ENCODE results near the gene CPA4. TPM values are rescaled to one million over a fixed set of nuclear protein-coding genes. Genes with fewer than 3 reads are reported as not detected.
A peak's percentile ranks its signal among the peaks of the same experiment; 100 is the strongest.

Gene CPA4
- total and polyA plus RNA-seq, 2 of the 13 experiments (the other 11 are each of a cell fraction or from before 2014, with no cell fraction given): 0.20 to 0.22 TPM

DNA sequence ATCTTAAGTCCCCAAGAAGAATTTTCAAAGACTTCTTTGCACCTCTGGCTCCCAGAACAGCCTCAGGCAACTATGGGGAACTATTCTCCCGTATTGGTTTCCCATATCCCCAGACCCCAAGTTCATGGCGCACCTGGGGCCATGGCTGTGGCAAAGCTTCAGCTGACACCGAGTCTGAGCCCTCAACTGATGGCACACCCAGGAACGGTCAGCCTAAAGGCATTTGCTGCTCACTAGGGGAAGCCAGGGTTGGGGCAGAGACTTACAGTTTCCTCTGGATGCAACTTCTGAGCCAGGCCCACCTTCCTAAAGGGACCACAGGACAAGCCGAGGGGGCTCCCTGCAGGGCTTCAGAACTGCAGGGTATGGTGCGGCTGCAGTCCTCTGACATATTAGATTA, 73.6 kb downstream of the CPA4 start (continued):
- no peak for TF ChIP-seq ZNF713 (CRISPR knock-in tag; IDR thresholded peaks at IDR 0.05)
- no peak for TF ChIP-seq ZNF670 (CRISPR knock-in tag; IDR thresholded peaks at IDR 0.05; ENCODE audit: borderline replicate concordance)
- TF ChIP-seq NR2F1 (CRISPR knock-in tag; IDR thresholded peaks at IDR 0.05): no peak
- TF ChIP-seq POLR2A (IDR thresholded peaks at IDR 0.05; ENCODE audit: insufficient read depth in 1 of 2, low read depth in 2 of 2, low read length in 2 of 2): no peak
- TF ChIP-seq, protein P1, sequence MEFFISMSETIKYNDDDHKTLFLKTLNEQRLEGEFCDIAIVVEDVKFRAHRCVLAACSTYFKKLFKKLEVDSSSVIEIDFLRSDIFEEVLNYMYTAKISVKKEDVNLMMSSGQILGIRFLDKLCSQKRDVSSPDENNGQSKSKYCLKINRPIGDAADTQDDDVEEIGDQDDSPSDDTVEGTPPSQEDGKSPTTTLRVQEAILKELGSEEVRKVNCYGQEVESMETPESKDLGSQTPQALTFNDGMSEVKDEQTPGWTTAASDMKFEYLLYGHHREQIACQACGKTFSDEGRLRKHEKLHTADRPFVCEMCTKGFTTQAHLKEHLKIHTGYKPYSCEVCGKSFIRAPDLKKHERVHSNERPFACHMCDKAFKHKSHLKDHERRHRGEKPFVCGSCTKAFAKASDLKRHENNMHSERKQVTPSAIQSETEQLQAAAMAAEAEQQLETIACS (CRISPR knock-in tag; IDR thresholded peaks at IDR 0.05): no peak
- no peak for TF ChIP-seq ZSCAN29 (CRISPR knock-in tag; conservative IDR thresholded peaks at IDR 0.05)
- TF ChIP-seq, protein P2, sequence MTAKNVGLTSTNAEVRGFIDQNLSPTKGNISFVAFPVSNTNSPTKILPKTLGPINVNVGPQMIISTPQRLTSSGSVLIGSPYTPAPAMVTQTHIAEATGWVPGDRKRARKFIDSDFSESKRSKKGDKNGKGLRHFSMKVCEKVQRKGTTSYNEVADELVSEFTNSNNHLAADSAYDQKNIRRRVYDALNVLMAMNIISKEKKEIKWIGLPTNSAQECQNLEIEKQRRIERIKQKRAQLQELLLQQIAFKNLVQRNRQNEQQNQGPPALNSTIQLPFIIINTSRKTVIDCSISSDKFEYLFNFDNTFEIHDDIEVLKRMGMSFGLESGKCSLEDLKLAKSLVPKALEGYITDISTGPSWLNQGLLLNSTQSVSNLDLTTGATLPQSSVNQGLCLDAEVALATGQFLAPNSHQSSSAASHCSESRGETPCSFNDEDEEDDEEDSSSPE (CRISPR knock-in tag; IDR thresholded peaks at IDR 0.05): no peak

DNA sequence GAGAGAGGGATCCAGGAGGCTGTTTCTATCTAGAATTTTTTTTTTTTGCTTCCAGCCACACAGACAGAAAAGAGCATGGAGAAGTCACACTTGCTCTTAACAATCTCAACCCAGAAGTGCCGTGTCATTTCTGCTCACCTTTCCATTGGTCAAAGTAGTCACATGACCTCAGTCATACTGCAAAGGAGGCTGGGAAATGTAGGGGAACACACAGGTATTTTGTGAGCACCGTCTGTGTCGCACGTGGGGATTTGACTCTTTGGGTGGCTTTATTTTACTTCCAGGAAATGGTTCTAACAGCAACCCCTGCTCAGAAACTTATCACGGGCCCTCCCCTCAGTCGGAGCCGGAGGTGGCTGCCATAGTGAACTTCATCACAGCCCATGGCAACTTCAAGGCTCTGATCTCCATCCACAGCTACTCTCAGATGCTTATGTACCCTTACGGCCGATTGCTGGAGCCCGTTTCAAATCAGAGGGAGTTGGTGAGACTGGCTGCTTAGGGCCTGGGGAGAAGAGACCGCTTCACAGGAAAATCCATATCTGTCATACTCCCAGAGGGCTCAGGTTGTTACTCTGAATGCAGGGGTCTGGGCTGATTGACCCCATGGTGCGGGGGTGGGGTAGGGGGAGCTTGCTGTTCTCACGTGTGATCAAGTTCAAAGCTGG, 74.3 kb downstream of the CPA4 start:
- no peak for DNase-seq (ENCODE audit: low spot score)
- no peaks in the 10 kb centered on the region for H3K36me3 ChIP-seq (replicated peaks in 1 of 2; ENCODE audit: control insufficient read depth in 1 of 2, insufficient read depth in 2 of 2, low read length in 2 of 2)
- no peaks in the 10 kb centered on the region for H3K9me3 ChIP-seq (ENCODE audit: low read length)
- CTCF ChIA-PET (ENCODE audit: low intra/inter-chr PET ratio, low total read pairs): no interaction called here
- H3K79me2 ChIP-seq (ENCODE audit: insufficient read depth, low read length): no peaks in the 10 kb centered on the region
- intact Hi-C loops (cut with micrococcal nuclease; ENCODE audit: unreplicated experiment) (loop anchor here (5.0 kb wide), 1 partner anchor 100 kb away; no protein-coding TSS in a partner anchor), in situ Hi-C loops (cut with HindIII; ENCODE audit: extremely low pct_ligation_motif_present, low pct_unique_long_range_greater_than_20kb) (no loop called here)
- H3K9ac ChIP-seq (ENCODE audit: insufficient read depth, low read depth, low read length): no peak overlapping the region
- no peak overlapping the region for H3K4me2 ChIP-seq (ENCODE audit: low read depth, low read length)
- no peaks in the 10 kb centered on the region for H4K20me1 ChIP-seq (ENCODE audit: insufficient read depth, low read length)
- no peak overlapping the region for H3K27ac ChIP-seq (ENCODE audit: extremely low read length, insufficient read depth, low read length)
- WGBS (ENCODE audit: low lambda C conversion rate): 67% methylated on average over 11 of the region's 13 CpGs
- POLR2A ChIA-PET: no interaction called here
- H2AFZ ChIP-seq (ENCODE audit: low read length): no peak overlapping the region
- H3K4me3 ChIP-seq (replicated peaks in 1 of 3; ENCODE audit: insufficient read depth in 1 of 3, low read depth in 2 of 3, low read length in 3 of 3): no peak overlapping the region
- peaks cover 77% of the 10 kb centered on the region for H3K4me1 ChIP-seq (ENCODE audit: insufficient read depth, low read length)
- TF ChIP-seq ZNF143 (CRISPR knock-in tag; IDR thresholded peaks at IDR 0.05) (0 out of 2 replicates have a peak, but pooled peaks have one; percentile 29), EEA1 (CRISPR knock-in tag; IDR thresholded peaks at IDR 0.05; ENCODE audit: borderline replicate concordance) (no peak), ZBTB38 (CRISPR knock-in tag; IDR thresholded peaks at IDR 0.05) (no peak), MYC (CRISPR knock-in tag; IDR thresholded peaks at IDR 0.05; ENCODE audit: borderline replicate concordance) (no peak), NR1H2 (CRISPR knock-in tag; IDR thresholded peaks at IDR 0.05; ENCODE audit: borderline replicate concordance, low read depth) (no peak), ZNF251 (CRISPR knock-in tag; IDR thresholded peaks at IDR 0.05) (no peak), SMARCE1 (IDR thresholded peaks at IDR 0.05; ENCODE audit: borderline replicate concordance) (no peak), ZZZ3 (CRISPR knock-in tag; IDR thresholded peaks at IDR 0.05; ENCODE audit: borderline replicate concordance) (no peak), ZNF746 (CRISPR knock-in tag; IDR thresholded peaks at IDR 0.05) (no peak), NFYB (CRISPR knock-in tag; IDR thresholded peaks at IDR 0.05) (no peak), ZNF556 (CRISPR knock-in tag; IDR thresholded peaks at IDR 0.05; ENCODE audit: borderline replicate concordance) (no peak), BHLHE40 (IDR thresholded peaks at IDR 0.05; ENCODE audit: low read length) (no peak), CENPX (CRISPR knock-in tag; IDR thresholded peaks at IDR 0.05) (no peak), ARNT (IDR thresholded peaks at IDR 0.05) (no peak), ISL2 (CRISPR knock-in tag; IDR thresholded peaks at IDR 0.05) (no peak), NFYC (CRISPR knock-in tag; IDR thresholded peaks at IDR 0.05) (peak; percentile 35; the same call in 1 of the 2 replicates)
- peaks cover 1 to 22% of the 10 kb centered on the region in 2 experiments; a peak in 4 of 5 replicates for H3K27me3 ChIP-seq (ENCODE audit: control insufficient read depth in 1 of 2, insufficient read depth in 2 of 2, low read length in 2 of 2)
- FAIRE-seq: no peak
- no peak for ATAC-seq
- no TSS peak for BruUV-seq (replicated peaks)
